K562 (cell line): ENCODE measurements around the gene PLEKHG5.

ENCODE experiments used
- ATF7 ChIP-seq: fragments of 450-650 bp; IDR thresholded peaks from 2 replicates; pipeline ENCODE4 v1.7.1; 2014; ENCODE audit warnings: mild to moderate bottlenecking, moderate library complexity
- BHLHE40 ChIP-seq: IDR thresholded peaks from 2 replicates; pipeline ENCODE4 v1.6.1; 2011; ENCODE audit warnings: low read length, improper control_type of control experiment
- NCOA6 ChIP-seq: fragments of 450-650 bp; IDR thresholded peaks from 2 replicates; pipeline ENCODE4 v1.6.1; 2017; ENCODE audit warnings: mild to moderate bottlenecking
- SP1 ChIP-seq: sonication (generic); formaldehyde crosslinking; IDR thresholded peaks from 2 replicates; pipeline ENCODE4 v1.8.1; 2022; ENCODE audit warnings: mild to moderate bottlenecking, missing genetic modification reagents
- STAT5A ChIP-seq: IDR thresholded peaks from 2 replicates; pipeline ENCODE4 v1.6.1; 2012; ENCODE audit warnings: low read length, inconsistent platforms, borderline replicate concordance
- TF ChIP-seq, protein P1 (sequence below): fragments of 450-650 bp; IDR thresholded peaks from 2 replicates; pipeline ENCODE4 v1.6.1; 2016; ENCODE audit warnings: borderline replicate concordance

DNA sequence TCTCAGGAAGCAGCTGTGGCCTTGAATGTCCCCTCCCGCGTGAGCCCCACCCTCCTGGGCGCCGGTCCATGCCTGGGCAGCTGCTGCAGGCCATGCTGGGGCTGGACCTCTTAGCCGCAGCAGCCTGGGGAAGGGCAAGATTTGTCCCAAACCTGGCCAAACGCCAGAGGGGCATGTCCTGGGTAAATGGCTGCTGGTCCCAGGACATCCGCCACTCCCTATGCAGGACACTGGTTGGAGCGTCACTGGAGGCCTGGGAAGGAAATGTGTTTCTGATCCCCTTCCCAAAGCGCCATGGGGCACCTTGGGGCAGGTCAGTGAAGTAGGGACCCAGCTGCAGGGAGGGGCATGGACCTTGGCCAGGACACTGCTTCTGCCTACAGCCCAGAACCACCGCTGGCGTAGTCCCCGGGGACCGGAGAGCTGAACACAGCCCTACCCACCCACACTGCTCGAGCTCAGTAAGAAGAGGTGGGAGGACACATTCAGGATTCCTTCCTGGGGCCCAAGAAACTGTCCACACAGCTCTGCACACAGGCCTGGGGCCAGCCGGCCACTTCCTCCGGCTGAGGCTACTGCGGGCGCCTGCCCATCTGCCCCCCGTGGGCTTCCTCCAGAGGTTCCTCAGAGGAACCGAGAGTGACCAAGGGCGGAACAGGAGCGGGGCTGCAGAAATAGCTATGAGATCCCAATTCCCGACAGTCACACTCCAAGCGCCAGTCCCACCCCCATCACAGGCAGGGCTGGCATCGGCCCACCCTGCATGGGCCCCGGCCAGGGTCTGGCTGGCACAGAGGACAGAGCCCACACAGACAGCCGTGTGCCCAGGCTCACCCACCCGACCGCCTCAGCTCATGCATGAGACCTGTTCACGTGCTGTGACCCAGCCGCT is 10.8 kb upstream of the PLEKHG5 start:
- TF ChIP-seq SP1 (CRISPR knock-in tag) (no peak), NCOA6 (no peak), BHLHE40 (no peak), STAT5A (no peak), ATF7 (no peak)
- TF ChIP-seq, protein P1, sequence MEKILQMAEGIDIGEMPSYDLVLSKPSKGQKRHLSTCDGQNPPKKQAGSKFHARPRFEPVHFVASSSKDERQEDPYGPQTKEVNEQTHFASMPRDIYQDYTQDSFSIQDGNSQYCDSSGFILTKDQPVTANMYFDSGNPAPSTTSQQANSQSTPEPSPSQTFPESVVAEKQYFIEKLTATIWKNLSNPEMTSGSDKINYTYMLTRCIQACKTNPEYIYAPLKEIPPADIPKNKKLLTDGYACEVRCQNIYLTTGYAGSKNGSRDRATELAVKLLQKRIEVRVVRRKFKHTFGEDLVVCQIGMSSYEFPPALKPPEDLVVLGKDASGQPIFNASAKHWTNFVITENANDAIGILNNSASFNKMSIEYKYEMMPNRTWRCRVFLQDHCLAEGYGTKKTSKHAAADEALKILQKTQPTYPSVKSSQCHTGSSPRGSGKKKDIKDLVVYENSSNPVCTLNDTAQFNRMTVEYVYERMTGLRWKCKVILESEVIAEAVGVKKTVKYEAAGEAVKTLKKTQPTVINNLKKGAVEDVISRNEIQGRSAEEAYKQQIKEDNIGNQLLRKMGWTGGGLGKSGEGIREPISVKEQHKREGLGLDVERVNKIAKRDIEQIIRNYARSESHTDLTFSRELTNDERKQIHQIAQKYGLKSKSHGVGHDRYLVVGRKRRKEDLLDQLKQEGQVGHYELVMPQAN = no peak
